Activated CD4-positive, alpha-beta T cell treated with anti-CD3 and anti-CD28 coated beads, Interleukin-2, Interleukin-4, amounts not matched to agents 100 ng/mL and 50 ng/mL, durations not matched to agents 16 hours and 8 hours (primary cell): ENCODE data around the gene RACK1.

Source experiments
- DNase-seq: peaks from one replicate; pipeline ENCODE4 v3.0.0-alpha.2; 2020; ENCODE audit warnings: low spot score

RACK1 gene

DNA sequence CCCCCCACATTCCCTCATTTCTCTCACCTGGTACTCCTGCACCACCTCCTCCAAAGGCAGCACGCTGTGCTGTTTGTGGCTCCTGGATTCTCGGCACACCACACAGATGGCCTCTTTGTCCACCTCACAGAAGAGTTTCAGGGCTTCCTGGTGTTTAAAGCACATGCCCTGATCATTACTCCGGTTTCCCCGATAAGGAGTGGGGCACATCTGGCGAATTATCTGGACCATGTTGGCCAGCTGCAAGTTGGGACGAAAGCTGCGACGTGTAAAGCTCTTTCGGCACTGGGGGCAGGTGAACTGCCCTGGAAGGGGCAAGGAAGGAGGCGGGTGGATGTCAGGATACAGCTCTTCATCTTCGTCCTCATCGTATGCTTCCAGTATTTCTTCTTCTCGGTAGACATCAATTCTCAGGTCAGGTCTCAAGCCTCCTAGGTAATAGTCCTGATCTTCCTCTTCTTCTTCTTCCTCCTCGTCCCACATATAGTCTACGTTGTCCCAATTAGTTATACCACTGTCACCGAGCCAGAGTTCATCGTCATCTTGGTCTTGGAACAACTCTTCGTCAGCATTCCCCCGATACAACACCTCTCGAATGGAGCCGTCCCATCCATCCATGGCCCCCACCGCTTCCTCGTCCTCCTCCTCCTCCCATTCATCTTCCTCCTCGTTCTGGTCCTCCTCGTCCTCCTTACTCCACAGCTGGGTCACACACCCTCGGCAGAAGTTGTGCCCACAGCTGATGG lies 16.4 kb upstream of the RACK1 start:
- no peak for DNase-seq

- no peak for DNase-seq
Measured at GRCh38 chr5:181259283-181259682, 15.6 kb upstream of the RACK1 start.

DNA sequence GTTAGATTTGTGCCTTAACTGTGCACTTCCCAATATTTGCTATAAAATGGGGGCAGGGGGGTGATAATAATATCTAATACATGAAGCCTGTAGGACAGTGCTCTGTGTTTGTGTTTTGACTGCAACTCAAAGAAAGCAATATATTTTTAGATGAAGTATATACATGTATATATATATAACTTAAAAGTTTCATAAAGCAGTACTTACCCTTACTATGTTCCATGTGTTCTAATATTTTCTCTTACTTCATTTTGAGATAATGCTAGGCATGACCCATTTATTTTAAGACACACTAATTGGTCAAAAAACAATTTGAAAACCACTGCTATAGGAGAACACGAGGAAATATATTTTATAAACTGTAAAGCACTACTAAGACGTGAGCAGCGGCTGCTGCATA lies 14.9 kb upstream of the RACK1 start:
- DNase-seq, result no peak

GRCh38 chr5:181255836-181256578 lies 12.3 kb upstream of the RACK1 start:
- no peak for DNase-seq

DNA sequence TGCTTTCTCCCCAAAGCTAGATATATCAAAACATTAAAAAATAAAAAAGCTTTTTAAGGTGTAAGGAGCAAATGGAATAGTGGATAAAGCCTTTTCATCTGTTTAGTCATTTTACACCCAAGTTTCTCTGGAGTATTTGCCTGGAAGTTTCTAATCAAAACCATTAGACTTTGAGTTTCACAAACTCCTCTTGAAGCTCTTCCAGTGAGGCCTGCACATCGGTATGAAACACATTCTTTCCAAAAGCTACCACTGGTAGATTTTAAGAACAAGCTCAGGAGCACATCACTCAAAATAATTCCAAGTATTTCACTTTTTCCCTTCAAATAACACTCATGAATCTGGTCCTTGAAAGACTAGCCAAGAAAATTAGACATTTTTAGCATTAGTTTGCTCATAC lies 11.6 kb upstream of the RACK1 start:
- DNase-seq, result no peak

- DNase-seq, result no peak
Measured at GRCh38 chr5:181248277-181248676, 4.6 kb upstream of the RACK1 start.

- DNase-seq, result peak; percentile 87
Measured at GRCh38 chr5:181246276-181247049, 2.8 kb upstream of the RACK1 start.

GRCh38 chr5:181245427-181246275 lies 1.9 kb upstream of the RACK1 start:
- no peak for DNase-seq

GRCh38 chr5:181243018-181243563 lies 615 bp downstream of the RACK1 start:
- DNase-seq, result no peak

- no peak for DNase-seq
Measured at GRCh38 chr5:181242031-181242451, 1.7 kb downstream of the RACK1 start.

DNA sequence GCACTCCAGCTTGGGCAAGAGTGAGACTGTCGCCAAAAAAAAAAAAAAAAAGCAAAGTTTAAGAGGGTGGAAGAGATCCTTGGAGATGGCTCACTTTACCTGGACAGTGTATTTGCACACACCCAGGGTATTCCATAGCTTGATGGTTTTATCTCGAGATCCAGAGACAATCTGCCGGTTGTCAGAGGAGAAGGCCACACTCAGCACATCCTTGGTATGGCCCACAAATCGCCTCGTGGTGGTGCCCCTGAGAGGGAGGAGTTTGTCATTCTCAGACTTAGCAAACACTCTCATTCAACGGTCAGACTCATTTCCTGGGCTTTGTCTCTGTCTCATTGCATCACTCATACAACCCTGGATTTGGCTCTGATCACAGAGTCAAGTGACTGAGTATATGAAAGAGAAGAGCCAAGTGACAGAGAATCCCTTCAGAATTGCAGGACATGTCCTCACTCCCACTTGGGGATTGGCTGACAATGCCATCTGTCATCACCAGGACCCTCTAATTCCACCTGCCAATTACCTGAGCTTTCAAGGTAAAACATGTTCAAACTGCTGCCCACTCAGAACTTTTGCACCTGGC lies 2.2 kb downstream of the RACK1 start:
- DNase-seq, result peak; percentile 86

DNA sequence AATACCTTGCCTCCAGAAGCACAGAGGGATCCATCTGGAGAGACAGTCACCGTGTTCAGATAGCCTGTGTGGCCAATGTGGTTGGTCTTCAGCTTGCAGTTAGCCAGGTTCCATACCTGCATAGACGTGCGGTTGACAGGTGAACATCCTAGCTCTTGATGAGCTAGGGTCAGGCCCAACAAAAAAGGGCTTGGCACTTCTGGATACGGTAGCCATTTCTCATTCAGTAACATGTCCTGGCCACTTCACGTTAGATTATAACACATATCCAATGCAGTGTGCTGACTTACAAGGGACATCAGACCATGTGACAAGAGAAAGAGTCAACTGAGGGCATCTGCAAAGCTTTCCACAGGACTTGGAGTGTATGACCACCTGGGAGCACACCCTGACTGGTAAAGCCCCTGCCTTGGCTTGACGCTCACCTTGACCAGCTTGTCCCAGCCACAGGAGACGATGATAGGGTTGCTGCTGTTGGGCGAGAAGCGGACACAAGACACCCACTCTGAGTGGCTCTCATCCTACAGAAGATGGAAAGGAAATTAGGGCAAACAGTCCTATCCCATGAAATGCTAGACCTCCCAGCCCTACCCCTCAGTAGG lies 4.5 kb downstream of the RACK1 start:
- no peak for DNase-seq

DNA sequence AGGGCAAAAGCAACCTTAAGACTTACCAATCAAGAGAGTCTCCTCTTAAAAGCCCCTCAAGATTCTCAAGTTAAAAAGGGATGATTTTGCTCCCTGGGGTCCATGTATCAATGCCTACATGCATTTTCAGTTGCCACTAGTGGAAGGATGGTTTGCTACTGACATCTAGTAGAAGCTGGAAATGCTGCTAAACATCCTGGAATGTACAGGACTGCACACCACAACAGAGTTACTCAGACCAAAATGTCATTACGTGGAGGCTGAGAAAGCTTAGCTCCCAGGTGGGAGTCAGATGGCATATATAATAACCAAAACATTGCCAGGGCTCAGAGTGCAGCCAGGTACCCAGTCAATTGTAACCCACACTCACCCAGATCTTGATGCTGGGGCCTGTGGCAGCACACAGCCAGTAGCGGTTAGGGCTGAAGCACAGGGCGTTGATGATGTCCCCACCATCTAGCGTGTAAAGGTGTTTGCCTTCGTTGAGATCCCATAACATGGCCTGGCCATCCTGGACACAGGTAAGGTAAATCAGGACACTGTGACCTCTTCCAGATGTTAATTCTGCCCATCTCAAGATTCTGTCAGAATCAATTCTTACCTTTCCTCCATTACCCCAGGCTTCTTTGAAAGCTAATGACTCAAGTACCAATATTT lies 5.8 kb downstream of the RACK1 start:
- no peak for DNase-seq

DNA sequence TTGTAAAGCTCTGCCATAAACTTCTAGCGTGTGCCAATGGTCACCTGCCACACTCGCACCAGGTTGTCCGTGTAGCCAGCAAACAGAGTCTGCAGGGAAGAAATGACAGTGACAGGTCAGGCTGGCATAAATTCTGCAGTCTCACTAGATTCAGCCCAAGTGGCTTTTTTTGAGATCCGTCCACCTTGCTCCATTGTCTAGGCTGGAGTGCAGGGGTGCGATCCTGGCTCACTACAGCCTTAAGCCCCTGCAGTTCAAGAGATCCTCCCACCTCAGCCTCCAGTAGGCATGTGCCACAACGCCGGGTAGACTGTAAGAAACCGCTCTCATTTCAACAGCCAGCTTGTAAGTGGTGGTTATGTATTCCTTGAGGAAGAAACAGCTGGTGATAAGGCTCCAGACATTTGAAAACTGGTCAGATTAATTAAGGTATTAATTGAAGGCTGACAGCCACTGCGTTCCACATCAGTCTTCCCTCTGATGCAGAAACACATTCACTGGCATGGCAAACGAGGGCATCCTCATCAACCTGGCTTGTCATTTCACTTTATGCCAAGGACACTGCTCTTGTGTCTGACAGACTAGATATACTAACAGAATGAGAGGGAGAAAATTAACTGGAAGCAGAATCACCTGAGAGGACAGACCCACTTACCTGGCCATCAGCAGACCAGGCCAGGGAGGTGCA lies 6.6 kb downstream of the RACK1 start:
- DNase-seq, result no peak

- no peak for DNase-seq
Measured at GRCh38 chr5:181236471-181236870, 7.2 kb downstream of the RACK1 start.

GRCh38 chr5:181235689-181236366 lies 7.9 kb downstream of the RACK1 start:
- DNase-seq, result no peak

DNA sequence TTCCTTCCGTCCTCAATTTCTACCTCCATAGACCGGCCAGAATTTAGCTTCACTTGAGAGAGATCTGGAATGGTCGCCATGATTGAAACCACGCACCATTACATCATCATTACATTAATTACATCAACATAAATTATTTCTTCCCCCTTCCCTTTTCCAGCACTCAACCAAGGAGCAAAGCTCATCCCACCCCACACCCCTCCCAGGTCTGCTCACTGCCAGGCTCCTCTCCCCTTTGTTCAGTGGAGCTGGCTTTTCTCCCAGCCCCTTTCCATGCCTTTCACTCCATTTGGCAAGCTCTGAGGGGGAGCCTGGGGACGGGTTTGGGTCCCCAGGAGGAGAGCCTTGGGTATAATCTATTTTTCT lies 8.4 kb downstream of the RACK1 start:
- no peak for DNase-seq

DNA sequence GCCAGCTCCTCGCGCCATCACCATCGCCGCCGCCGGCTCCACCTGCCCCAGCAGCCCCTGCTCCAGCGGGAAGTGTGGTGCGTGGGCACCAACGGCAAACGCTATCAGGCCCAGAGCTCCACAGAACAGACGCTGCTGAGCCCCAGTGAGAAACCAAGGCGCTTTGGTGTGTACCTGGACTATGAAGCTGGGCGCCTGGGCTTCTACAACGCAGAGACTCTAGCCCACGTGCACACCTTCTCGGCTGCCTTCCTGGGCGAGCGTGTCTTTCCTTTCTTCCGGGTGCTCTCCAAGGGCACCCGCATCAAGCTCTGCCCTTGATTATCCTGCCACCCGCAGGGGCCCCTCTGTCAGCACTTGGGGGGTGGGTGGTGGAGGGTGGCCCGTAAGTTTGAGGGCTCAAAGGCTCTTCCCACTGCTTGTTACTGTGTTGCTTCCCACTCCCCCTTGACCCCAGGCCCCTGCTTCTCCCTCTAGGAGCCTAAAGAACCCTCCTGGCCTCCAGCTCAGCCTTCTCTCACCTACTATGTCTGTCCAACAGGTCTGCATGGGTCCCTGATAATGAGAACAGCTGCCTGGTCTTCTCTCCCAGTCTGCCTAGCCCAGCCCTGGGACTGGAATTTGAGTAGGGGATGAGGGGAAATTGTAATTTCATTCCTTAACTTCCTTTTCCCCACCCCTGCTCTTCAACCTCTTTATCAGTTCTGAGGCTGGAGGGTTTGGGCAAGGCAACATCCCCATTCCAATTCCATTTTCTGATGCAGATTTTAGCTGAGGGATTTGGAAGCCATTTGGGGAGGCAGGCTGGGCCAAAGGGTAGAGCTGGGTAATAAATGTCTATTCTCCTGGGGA lies 9.0 kb downstream of the RACK1 start:
- no peak for DNase-seq
